ENCODE data around the gene PALD1.

PALD1 gene

GRCh38 chr10:70538195-70538520, 59.6 kb downstream of the PALD1 start:
- DNase-seq, result no peak

GRCh38 chr10:70538731-70539338, 60.3 kb downstream of the PALD1 start:
- no peak for DNase-seq

- no peak for DNase-seq
Observed at GRCh38 chr10:70539471-70539870, 60.9 kb downstream of the PALD1 start.

GRCh38 chr10:70540089-70540788, 61.7 kb downstream of the PALD1 start:
- no peak for DNase-seq

GRCh38 chr10:70540789-70541360, 62.3 kb downstream of the PALD1 start:
- DNase-seq, result no peak

GRCh38 chr10:70541736-70542564, 63.4 kb downstream of the PALD1 start:
- DNase-seq, result no peak

- no peak for DNase-seq
Observed at GRCh38 chr10:70542565-70542938, 64.0 kb downstream of the PALD1 start.

GRCh38 chr10:70543911-70544310, 65.3 kb downstream of the PALD1 start:
- no peak for DNase-seq

GRCh38 chr10:70544431-70545340, 66.1 kb downstream of the PALD1 start:
- DNase-seq, result no peak

- DNase-seq, result no peak
Observed at GRCh38 chr10:70546584-70546983, 68.0 kb downstream of the PALD1 start.

- no peak for DNase-seq
Observed at GRCh38 chr10:70549351-70549961, 70.9 kb downstream of the PALD1 start.

- no peak for DNase-seq
Observed at GRCh38 chr10:70549962-70550458, 71.4 kb downstream of the PALD1 start.

- no peak for DNase-seq
Observed at GRCh38 chr10:70550459-70550858, 71.9 kb downstream of the PALD1 start.

GRCh38 chr10:70551466-70551865, 72.9 kb downstream of the PALD1 start:
- no peak for DNase-seq

- DNase-seq, result no peak
Observed at GRCh38 chr10:70551971-70552422, 73.4 kb downstream of the PALD1 start.

GRCh38 chr10:70552586-70552985, 74.0 kb downstream of the PALD1 start:
- DNase-seq, result no peak

GRCh38 chr10:70555371-70555770, 76.8 kb downstream of the PALD1 start:
- DNase-seq, result no peak

GRCh38 chr10:70557086-70557845, 78.7 kb downstream of the PALD1 start:
- DNase-seq, result no peak

- no peak for DNase-seq
Observed at GRCh38 chr10:70557876-70558275, 79.3 kb downstream of the PALD1 start.

- no peak for DNase-seq
Observed at GRCh38 chr10:70558295-70558694, 79.7 kb downstream of the PALD1 start.

Data from NCI-H2171 (cell line).